Measurements from ENCODE around the gene GOLGA6A.

GRCh38 chr15:74127954-74128784 is 45.8 kb upstream of the GOLGA6A start:
- TF ChIP-seq CTCF (IDR thresholded peaks at IDR 0.05) (no peak), POLR2A (IDR thresholded peaks at IDR 0.05) (no peak)
